ENCODE measurements around the gene EPHB3.

Gene EPHB3

DNA sequence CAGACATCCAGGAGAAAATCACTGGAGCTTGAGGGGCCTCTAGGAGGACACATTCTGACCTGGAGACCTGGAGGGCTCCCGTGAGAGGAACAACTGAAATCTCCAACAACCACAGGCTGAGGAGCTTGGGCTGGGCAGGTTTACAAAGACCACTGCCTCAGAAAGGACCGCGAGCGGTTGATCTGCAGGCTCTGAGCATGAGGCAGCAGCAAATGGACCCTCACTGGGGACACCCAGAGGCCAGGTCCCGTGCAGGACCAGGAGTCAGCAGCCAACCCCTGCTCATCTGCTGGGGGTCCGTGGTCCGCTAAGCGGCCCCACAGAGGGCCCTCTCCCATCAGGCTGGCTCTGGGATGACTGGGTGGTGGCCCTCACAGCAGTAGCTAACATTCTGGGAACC, 10.5 kb upstream of the EPHB3 start:
- Histone ChIP-seq H3K9ac (no peak overlapping the region), H3K27me3 (no peaks in the 10 kb centered on the region), H3K36me3 (no peaks in the 10 kb centered on the region), H4K20me1 (no peaks in the 10 kb centered on the region), H3K4me3 (no peak overlapping the region), H3K9me3 (replicated peaks in 1 of 11) (no peaks in the 10 kb centered on the region), H3K27ac (no peak overlapping the region), H3K4me2 (no peak overlapping the region), H3K4me1 (peaks cover 0 to 18% (median 11%) of the 10 kb centered on the region in 10 experiments; a peak in 15 of 20 replicates)
- no peak for TF ChIP-seq Cebpa-rat (IDR thresholded peaks at IDR 0.05)

DNA sequence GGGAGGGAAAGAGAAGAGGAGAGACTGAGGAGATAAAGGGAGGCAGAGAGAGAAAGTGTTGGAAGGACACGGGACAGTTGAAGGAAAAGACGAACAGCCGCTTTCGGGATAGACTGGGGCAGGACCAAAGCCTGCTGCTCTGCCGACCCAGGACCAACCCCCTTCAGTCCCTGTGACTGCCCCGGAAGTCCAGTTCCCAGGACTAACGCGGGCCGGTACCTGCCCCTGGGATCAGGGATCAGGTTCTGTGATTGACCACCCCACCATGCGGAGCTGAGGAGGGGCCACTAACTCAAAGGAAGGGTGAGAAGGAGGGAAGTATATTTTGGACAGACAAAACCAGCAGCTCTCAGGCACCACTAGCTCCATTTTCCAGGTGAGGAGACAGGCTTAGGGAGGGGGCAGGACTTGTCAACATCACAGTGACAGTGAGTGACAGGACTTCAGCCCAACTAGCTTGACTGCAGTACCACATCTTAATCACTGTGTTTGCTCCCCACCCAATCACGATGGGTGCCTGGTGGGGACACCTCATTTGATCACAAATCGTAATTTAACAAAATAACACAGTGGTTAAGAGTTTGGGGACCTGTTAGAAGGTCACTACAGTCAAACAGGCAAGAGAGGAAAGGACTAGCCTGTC, 9.8 kb upstream of the EPHB3 start:
- H3K27me3 ChIP-seq: no peaks in the 10 kb centered on the region

DNA sequence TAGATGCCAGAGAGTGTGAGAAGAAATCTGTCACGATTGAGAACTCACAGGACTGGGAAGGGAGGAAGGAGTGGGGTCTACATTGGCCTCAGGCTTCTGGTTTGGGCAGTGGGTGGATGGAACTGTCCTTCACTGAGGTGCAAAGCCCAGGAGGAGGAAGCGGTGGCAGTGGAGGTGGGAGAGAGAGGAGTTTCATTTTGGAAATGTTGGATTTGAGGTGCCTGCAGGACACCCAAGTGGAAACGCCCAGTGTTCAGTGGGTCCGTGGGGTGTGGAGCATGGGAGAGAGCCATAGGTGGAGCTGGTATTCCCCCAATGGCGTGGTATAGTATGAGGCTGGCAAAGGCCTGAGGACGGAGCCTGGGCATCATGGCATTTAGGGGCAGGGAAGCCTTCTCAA, 9.3 kb upstream of the EPHB3 start:
- Histone ChIP-seq H3K9ac (no peak overlapping the region), H3K4me1 (peaks cover 0 to 11% (median 2%) of the 10 kb centered on the region in 10 experiments; a peak in 8 of 20 replicates), H3K27me3 (no peaks in the 10 kb centered on the region), H3K4me2 (no peak overlapping the region), H3K27ac (no peak overlapping the region), H4K20me1 (no peaks in the 10 kb centered on the region), H3K4me3 (no peak overlapping the region), H3K36me3 (no peaks in the 10 kb centered on the region), H3K9me3 (replicated peaks in 1 of 11) (no peaks in the 10 kb centered on the region)
- no peak for TF ChIP-seq Cebpa-rat (IDR thresholded peaks at IDR 0.05)

More for the DNA sequence above, 9.8 kb upstream of the EPHB3 start:
- Histone ChIP-seq H3K36me3 (no peaks in the 10 kb centered on the region), H3K4me1 (peaks cover 0 to 17% (median 6%) of the 10 kb centered on the region in 10 experiments; a peak in 12 of 20 replicates), H3K4me3 (no peak overlapping the region), H4K20me1 (no peaks in the 10 kb centered on the region), H3K27ac (no peak overlapping the region), H3K9ac (no peak overlapping the region), H3K9me3 (replicated peaks in 1 of 11) (no peaks in the 10 kb centered on the region), H3K4me2 (no peak overlapping the region)
- no peak for TF ChIP-seq Cebpa-rat (IDR thresholded peaks at IDR 0.05)

DNA sequence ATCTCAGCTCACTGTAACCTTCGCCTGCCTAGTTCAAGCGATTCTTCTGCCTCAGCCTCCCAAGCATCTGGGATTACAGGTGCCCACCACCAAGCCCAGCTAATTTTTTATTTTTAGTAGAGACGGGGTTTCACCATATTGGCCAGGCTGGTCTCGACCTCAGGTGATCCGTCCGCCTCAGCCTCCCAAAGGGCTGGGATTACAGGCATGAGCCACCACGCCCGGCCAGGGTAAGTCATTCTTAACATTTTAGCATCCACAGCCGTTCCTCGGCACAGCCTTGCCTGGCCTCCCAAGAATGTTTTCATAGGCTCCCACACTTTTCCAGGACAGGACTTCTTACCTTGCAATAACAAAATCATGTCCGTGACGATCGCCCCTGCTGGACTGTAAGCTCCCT, 8.7 kb upstream of the EPHB3 start:
- H3K4me1 ChIP-seq: peaks cover 0 to 7% (median 0%) of the 10 kb centered on the region in 10 experiments; a peak in 2 of 20 replicates
- H4K20me1 ChIP-seq: no peaks in the 10 kb centered on the region
- H3K36me3 ChIP-seq: no peaks in the 10 kb centered on the region
- no peaks in the 10 kb centered on the region for H3K27me3 ChIP-seq
- no peak for TF ChIP-seq Cebpa-rat (IDR thresholded peaks at IDR 0.05)
- H3K27ac ChIP-seq: no peak overlapping the region
- no peaks in the 10 kb centered on the region for H3K9me3 ChIP-seq (replicated peaks in 1 of 11)
- H3K4me3 ChIP-seq: no peak overlapping the region
- no peak overlapping the region for H3K4me2 ChIP-seq
- H3K9ac ChIP-seq: no peak overlapping the region

DNA sequence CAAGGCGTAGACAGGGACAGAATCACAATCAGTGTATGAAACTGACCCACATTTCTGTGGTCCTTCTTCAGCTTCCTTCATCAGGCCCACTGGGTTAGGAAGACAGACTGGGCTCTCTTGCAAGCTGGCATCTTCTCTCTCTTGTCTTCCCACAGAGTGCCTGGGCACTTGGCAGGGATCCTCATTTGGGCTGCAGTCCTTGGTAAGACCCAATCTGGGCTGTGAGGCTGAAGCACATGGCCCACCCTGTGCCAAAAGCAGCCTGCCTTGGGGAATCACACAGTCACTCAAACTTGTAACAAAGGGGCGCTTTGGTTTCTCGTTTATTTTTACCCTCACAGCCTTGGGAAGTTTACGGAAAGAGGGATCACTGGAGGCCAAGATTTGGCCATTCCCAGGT, 8.2 kb upstream of the EPHB3 start:
- Histone ChIP-seq H3K9ac (no peak overlapping the region), H3K4me1 (peaks cover 0 to 7% (median 0%) of the 10 kb centered on the region in 10 experiments; a peak in 2 of 20 replicates), H3K9me3 (replicated peaks in 1 of 11) (no peaks in the 10 kb centered on the region), H3K27me3 (no peaks in the 10 kb centered on the region), H3K4me2 (no peak overlapping the region), H3K27ac (no peak overlapping the region), H3K36me3 (no peaks in the 10 kb centered on the region), H4K20me1 (no peaks in the 10 kb centered on the region), H3K4me3 (no peak overlapping the region)
- TF ChIP-seq Cebpa-rat (IDR thresholded peaks at IDR 0.05): no peak

DNA sequence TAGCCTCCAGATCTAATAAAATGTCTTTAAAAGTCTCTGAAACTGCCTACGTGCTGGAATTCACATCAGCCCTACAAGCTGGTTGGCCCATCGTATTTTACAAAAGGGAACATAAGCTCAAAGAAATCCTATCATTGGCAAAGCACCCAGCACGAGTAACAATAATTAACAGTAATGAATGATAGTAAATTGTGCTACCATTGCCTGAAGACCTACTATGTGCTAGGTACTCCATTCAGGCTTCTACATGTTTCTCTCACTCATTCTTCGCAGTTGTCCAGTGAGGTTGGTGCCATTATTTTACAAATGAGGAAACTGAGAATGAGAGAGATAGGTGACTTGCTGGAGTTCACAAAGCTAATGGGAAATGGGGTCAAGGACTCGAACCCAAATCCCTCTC, 7.1 kb upstream of the EPHB3 start:
- Histone ChIP-seq H3K27me3 (no peaks in the 10 kb centered on the region), H3K36me3 (no peaks in the 10 kb centered on the region), H3K4me1 (peaks cover 0 to 7% (median 0%) of the 10 kb centered on the region in 10 experiments; a peak in 2 of 20 replicates), H3K27ac (no peak overlapping the region), H3K4me2 (no peak overlapping the region), H3K4me3 (no peak overlapping the region), H3K9ac (no peak overlapping the region), H4K20me1 (no peaks in the 10 kb centered on the region), H3K9me3 (replicated peaks in 1 of 11) (no peaks in the 10 kb centered on the region)
- no peak for TF ChIP-seq Cebpa-rat (IDR thresholded peaks at IDR 0.05)

DNA sequence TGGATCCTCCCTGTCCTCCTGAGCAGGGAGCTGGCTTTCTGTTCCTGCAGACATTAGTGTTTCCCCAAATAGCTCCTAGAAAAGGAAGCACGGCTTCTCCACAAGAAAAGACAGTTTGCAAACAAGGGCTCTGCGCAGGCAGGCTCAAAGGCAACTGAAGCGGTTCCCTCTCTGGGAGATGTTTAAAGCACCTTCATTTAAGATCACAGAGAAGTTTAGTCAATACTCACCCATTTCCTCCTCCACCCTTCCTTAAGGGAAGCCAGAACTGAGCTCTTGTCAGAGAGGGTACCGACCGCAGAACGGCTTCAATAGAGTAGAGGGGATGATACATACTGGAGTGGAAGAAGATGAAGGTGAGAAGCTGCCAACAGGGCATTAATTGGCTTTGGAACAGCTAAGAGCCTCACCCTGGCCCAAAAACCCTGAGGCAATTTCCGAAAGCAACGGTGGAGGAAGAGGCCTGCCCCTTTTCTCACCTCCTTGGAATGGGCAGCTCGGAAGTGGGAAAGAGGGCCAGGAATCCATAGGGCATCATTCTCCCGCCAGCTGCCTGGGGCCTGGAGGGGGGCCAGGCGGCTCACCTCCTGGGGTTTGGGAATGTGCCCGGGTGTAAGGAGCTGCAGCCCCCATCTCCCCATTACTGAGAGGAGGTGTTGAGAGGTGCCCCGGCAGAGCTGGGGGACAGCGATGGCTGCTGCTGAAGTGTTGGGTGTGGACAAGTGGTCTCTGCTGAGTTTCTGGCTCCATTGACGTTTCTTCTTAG, 4.8 kb upstream of the EPHB3 start:
- no peaks in the 10 kb centered on the region for H3K36me3 ChIP-seq
- H3K4me2 ChIP-seq: peak overlapping the region in 1 of 11 experiments; percentile 12; a peak in 1 of 22 replicates
- peaks cover 8 to 16% (median 11%) of the 10 kb centered on the region in 10 experiments; a peak in 19 of 20 replicates for H3K4me1 ChIP-seq
- H3K27me3 ChIP-seq: peaks cover 3 to 15% (median 4%) of the 10 kb centered on the region in 11 experiments
- H3K9me3 ChIP-seq (replicated peaks in 1 of 11): no peaks in the 10 kb centered on the region
- H3K27ac ChIP-seq: no peak overlapping the region
- no peak overlapping the region for H3K4me3 ChIP-seq
- peaks cover 0 to 1% (median under 1%) of the 10 kb centered on the region in 11 experiments; a peak in 8 of 22 replicates for H4K20me1 ChIP-seq
- no peak overlapping the region for H3K9ac ChIP-seq
- no peak for TF ChIP-seq Cebpa-rat (IDR thresholded peaks at IDR 0.05)

DNA sequence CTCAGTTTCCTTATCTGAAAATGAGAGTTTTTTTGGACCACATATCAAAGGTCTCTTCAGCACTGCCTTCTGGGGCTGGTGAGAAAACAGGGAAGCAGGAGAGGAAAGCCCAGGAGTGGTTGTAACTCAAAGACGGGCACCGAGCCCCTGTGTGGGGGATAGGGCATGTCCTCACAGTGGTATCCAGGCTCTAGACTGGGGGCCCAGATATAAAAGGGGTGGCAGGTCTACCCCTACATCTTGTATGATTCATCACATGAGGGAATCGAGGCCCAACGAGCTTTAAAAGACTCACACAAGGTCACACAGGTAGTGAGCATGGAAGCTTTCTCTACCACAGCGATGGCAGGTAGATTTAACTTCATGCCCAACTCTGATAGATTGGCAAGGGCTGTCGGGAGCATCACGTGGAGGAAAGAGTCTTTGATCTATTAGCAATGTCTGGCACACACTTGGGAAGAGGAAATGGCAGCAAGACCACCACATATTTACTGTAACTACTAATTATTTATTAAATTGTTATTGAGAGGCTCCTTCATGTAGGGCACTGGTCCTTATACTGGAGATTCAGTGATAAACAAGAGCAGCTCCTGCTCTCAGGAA, 4.1 kb upstream of the EPHB3 start:
- H4K20me1 ChIP-seq: peaks cover 0 to 8% (median 7%) of the 10 kb centered on the region in 11 experiments; a peak in 13 of 22 replicates
- no peak overlapping the region for H3K4me2 ChIP-seq
- H3K9me3 ChIP-seq (replicated peaks in 1 of 11): no peaks in the 10 kb centered on the region
- H3K4me1 ChIP-seq: peaks cover 13 to 23% (median 16%) of the 10 kb centered on the region in 10 experiments
- H3K4me3 ChIP-seq: no peak overlapping the region
- H3K27ac ChIP-seq: no peak overlapping the region
- H3K9ac ChIP-seq: no peak overlapping the region
- TF ChIP-seq Cebpa-rat (IDR thresholded peaks at IDR 0.05): no peak
- H3K27me3 ChIP-seq: peaks cover 9 to 22% (median 11%) of the 10 kb centered on the region in 11 experiments
- no peaks in the 10 kb centered on the region for H3K36me3 ChIP-seq

DNA sequence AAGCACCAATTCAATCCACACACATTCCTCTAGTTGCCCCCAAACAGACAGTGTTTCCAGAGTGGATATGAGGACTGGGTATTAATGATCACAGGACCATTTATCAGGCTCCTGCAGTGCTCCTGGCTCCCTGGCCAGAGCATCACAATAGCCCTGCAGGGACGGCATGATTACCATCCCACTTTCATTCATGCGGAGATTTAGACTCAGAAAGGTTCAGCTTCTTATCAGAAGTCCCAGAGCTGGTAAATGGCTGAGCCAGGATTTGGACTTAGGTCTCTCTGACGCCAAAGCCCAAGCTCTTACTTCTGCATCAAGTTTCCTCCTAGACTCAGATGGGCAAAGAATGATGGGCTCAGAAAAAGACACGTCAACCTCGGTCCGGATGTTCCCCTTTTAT, 2.9 kb upstream of the EPHB3 start:
- no peak overlapping the region for H3K27ac ChIP-seq
- H3K9me3 ChIP-seq (replicated peaks in 1 of 11): no peaks in the 10 kb centered on the region
- peaks cover 22 to 35% (median 23%) of the 10 kb centered on the region in 11 experiments for H3K27me3 ChIP-seq
- no peak overlapping the region for H3K4me2 ChIP-seq
- H4K20me1 ChIP-seq: peaks cover 0 to 21% (median 17%) of the 10 kb centered on the region in 11 experiments; a peak in 14 of 22 replicates
- no peak for TF ChIP-seq Cebpa-rat (IDR thresholded peaks at IDR 0.05)
- H3K9ac ChIP-seq: no peak overlapping the region
- no peak overlapping the region for H3K4me3 ChIP-seq
- peaks cover 13 to 32% (median 18%) of the 10 kb centered on the region in 10 experiments for H3K4me1 ChIP-seq
- no peaks in the 10 kb centered on the region for H3K36me3 ChIP-seq

Data from BLaER1 treated with 17β-estradiol and CSF1 and Interleukin-3, amounts not matched to agents 10 nM and 100 nM (cell line).